HG02642 (cell line): ENCODE measurements around the gene IL24.

Experiments used
- ATAC-seq: cut with Tn5 transposase; IDR thresholded peaks from one replicate; pipeline ENCODE4 v1.9.1; 2021; ENCODE audit warnings: mild to moderate bottlenecking; ENCODE audit not compliant: unreplicated experiment, poor library complexity

Gene IL24

DNA sequence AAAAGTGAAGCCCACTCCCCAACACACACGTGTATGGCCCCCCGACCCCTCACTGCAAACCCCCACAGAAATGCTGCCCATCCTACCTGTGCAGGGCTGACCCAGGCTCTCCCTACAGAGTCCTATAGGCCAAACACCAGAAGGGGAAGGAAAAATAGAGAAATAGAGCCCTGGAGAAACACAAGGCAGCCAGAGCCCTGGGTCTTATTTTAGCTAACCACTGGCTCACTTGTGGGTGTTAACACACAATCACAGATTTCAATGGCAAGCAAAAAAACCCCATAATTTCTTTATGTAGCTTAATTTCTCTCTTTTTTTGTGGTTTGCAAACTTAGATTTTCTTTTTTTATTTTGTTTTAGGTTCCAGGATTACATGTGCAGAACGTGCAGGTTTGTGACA lies 50.0 kb downstream of the IL24 start:
- no peak for ATAC-seq

DNA sequence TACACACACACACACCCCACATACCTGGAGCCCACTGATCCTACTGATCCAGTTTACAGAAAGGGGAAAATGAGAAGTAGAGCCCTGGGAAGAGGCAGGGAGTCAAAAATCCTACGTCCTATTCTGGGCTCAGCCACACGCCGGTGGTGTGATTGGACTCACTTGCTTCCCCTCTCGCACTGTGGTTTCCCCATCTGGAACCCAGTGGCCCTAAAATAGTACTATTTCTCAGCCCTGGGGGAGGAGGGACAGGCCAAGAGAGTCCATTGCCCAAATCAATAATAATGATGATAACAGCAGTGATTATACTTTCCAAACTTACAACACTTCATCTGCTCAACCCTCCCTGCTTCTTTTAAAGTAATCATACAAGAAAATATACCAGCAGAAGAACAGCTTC lies 52.0 kb downstream of the IL24 start:
- no peak for ATAC-seq

- no peak for ATAC-seq
Observed at GRCh38 chr1:206949641-206950040, 52.4 kb downstream of the IL24 start.

DNA sequence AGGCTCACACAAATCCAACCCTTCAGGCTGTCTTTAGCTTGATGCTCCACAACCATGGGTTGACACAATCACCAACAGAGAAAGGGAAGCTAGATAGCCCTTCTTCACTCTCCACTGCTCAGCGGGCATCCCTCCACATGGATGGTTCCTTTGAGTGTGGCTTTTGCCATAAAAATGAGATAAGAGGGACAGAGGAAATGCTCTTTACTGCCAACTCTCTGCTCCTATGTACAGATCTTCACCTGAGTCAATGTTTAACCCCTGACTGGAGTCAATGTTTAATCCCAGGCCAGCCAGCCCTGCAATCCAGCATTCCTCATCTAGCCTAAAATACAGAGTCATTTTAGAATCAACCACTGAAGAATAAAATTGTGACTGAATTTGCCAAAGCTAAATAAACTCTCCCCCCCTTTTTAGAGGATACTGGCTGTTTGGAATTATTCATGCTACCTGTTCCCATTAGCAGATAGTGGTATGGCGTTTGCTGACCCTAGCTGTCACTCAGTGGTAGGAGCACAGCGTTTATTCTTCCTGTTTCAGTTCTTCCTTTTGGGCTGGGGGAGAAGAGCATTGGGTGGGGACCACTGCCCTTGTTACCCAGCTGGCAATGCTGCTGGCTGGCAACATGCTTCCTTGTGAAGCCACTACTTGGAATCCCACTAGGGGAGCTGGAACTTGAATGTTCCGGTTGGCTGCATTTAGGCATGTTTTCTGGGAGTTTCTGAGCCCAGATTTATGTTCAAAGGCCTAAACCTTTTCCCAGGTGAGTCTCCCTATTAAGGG lies 54.3 kb downstream of the IL24 start:
- ATAC-seq, result peak; percentile 33

DNA sequence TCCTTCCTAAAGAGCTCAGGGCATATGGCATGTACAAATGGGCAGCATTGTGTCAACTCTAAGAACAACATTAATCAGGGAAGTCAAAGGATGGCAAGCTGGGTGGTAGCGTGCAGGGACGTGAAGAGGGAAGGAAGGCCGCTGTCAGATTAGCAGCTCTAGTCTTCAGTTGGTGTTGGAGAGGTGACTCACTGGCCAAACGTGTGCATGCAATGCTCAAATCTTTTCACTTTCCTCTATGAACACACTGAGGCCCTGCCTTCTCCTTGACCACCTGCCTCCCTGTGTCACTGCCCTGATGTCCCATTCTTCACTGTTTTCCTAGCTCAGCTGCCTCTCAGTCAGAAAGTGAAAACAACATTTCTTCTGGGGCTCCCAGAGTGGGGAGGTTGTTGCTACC lies 54.9 kb downstream of the IL24 start:
- no peak for ATAC-seq

GRCh38 chr1:206953126-206953525 lies 55.9 kb downstream of the IL24 start:
- ATAC-seq, result no peak

DNA sequence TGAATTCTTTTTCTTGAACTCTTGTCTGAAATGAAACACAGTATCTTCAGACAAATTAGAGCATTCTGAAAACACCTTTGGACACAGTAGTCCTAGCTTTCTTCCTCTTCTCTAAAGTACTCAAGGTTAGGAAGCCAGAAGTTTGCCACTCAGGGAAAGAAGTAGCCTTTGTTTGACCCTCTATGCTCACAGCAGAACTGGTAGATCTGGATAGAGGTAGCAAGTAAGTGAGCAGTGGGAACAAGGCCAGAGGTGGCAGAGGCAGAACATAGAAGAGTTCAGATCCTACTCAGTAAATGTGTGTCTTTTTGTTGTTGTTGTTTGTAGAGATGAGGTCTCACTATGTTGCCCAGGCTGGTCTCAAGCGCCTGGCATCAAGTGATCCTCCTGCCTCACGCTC lies 56.4 kb downstream of the IL24 start:
- no peak for ATAC-seq
